PC-9 (cell line): ENCODE data around the gene HDAC1. TPM values are rescaled to one million over a fixed set of nuclear protein-coding genes. Genes with fewer than 3 reads are reported as not detected.

Experiments used
- BruUV-seq: library from RNA; stranded (reverse); fragments of 400-500 nt; replicated peaks from 2 replicates; lab custom pipeline; 2021; lab: Mats Ljungman, UMichigan
- CTCF ChIA-PET: fragments of 300-600 bp; sonication (Branson Sonifier 250); formaldehyde crosslinking; loops from one replicate; lab custom pipeline; 2022; ENCODE audit warnings: antibody characterized with exemption; lab: Charles Lee
- POLR2A ChIA-PET: fragments of 300-600 bp; sonication (Branson Sonifier 250); formaldehyde crosslinking; loops from one replicate; lab custom pipeline; 2022; ENCODE audit warnings: antibody characterized with exemption; ENCODE audit not compliant: unreplicated experiment; lab: Charles Lee
- DNase-seq, 2 experiments: peaks; one replicate each; pipeline versions ENCODE4 v3.0.0 to v3.0.0-alpha.2; 2015 to 2022; ENCODE audit warnings: mixed read lengths in 1 of 2
- H2AFZ ChIP-seq: fragments of 200-600 bp; sonication (generic); 2 replicates; pipeline ENCODE4 v1.8.1; 2017; ENCODE audit warnings: antibody characterized with exemption
- H3F3A ChIP-seq: fragments of 200-600 bp; sonication (generic); 2 replicates; pipeline ENCODE4 v1.8.1; 2017; ENCODE audit warnings: antibody characterized with exemption, mild to moderate bottlenecking, low read depth; ENCODE audit not compliant: insufficient read depth
- H3K27ac ChIP-seq: fragments of 200-600 bp; sonication (generic); 2 replicates; pipeline ENCODE4 v1.6.1; 2016; ENCODE audit warnings: mixed run types
- H3K27me3 ChIP-seq: fragments of 200-600 bp; sonication (generic); 2 replicates; pipeline ENCODE4 v1.6.1; 2016; ENCODE audit warnings: low read depth, mixed run types; ENCODE audit not compliant: insufficient read depth
- H3K36me3 ChIP-seq: fragments of 200-600 bp; sonication (generic); 2 replicates; pipeline ENCODE4 v1.6.1; 2016; ENCODE audit warnings: low read depth, mixed run types
- H3K4me1 ChIP-seq: fragments of 200-600 bp; sonication (generic); replicated peaks from 2 replicates; pipeline ENCODE4 v1.6.1; 2016; ENCODE audit warnings: mixed run types; ENCODE audit not compliant: insufficient read depth
- H3K4me2 ChIP-seq: fragments of 200-600 bp; sonication (generic); 2 replicates; pipeline ENCODE4 v1.6.1; 2017; ENCODE audit warnings: mixed run types
- H3K4me3 ChIP-seq: fragments of 200-600 bp; sonication (generic); 2 replicates; pipeline ENCODE4 v1.6.1; 2016; ENCODE audit warnings: mixed run types
- H3K79me2 ChIP-seq: fragments of 200-600 bp; sonication (generic); 2 replicates; pipeline ENCODE4 v1.6.1; 2017; ENCODE audit warnings: low read depth, mixed run types
- H3K9me2 ChIP-seq: fragments of 200-600 bp; sonication (generic); 2 replicates; pipeline ENCODE4 v1.8.1; 2017; ENCODE audit warnings: mild to moderate bottlenecking; ENCODE audit not compliant: insufficient read depth
- H3K9me3 ChIP-seq: fragments of 200-600 bp; sonication (generic); 2 replicates; pipeline ENCODE4 v1.8.1; 2016; ENCODE audit warnings: low read depth; ENCODE audit not compliant: insufficient read depth
- H4K20me1 ChIP-seq: fragments of 200-600 bp; sonication (generic); 2 replicates; pipeline ENCODE4 v1.8.1; 2017; ENCODE audit not compliant: insufficient read depth
- CTCF ChIP-seq: fragments of 200-600 bp; sonication (generic); conservative IDR thresholded peaks from 2 replicates; pipeline ENCODE4 v1.6.1; 2017; ENCODE audit warnings: mixed run types, antibody characterized with exemption, mild to moderate bottlenecking, moderate library complexity
- EZH2 ChIP-seq: fragments of 200-600 bp; sonication (generic); IDR thresholded peaks from 2 replicates; pipeline ENCODE4 v1.8.0; 2017; ENCODE audit warnings: antibody characterized with exemption, low read depth
- intact Hi-C: fragments of 100-400 bp; cut with micrococcal nuclease; formaldehyde crosslinking; loops from one replicate; pipeline ENCODE4 v1.10.0; 2022; ENCODE audit not compliant: unreplicated experiment
- total RNA-seq: library from RNA; stranded (reverse); gene quantifications from 2 replicates; pipeline ENCODE4 v1.2.3, GENCODE V29; 2021

The HDAC1 gene
- total RNA-seq, 1 experiment from 2014 or later, result 171 TPM

DNA sequence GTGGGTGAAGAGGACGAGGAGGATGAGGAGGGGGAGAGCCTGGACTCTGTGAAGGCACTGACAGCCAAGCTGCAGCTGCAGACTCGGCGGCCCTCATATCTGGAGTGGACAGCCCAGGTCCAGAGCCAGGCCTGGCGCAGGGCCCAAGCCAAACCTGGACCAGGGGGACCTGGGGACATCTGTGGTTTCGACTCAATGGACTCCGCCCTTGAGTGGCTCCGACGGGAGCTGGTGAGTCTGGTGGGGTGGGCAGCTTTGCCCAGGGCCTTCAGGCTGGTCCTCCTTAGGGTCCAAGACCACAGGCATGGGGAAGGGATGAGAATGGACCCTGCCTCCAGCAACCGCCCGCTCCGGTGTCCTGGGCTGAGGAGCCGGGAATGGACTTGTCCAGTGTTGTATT, 44.4 kb upstream of the HDAC1 start:
- intact Hi-C loops, result no loop called here
- ChIA-PET CTCF (no interaction called here), POLR2A (interaction anchor here (0.6 kb wide), 1 partner anchor 84 kb away, joined by 6 read pairs; no protein-coding TSS in a partner anchor)
- H3K9me2 ChIP-seq, result no peaks in the 10 kb centered on the region
- no peaks in the 10 kb centered on the region for H3K79me2 ChIP-seq
- H3K4me2 ChIP-seq, result no peak overlapping the region
- H4K20me1 ChIP-seq, result no peaks in the 10 kb centered on the region
- H3K36me3 ChIP-seq, result no peaks in the 10 kb centered on the region
- H3K27ac ChIP-seq, result no peak overlapping the region
- no peaks in the 10 kb centered on the region for H3K9me3 ChIP-seq
- H3K27me3 ChIP-seq, result no peaks in the 10 kb centered on the region
- no peak overlapping the region for H2AFZ ChIP-seq
- H3K4me1 ChIP-seq, result no peaks in the 10 kb centered on the region
- no peak for DNase-seq
- no peak for TF ChIP-seq EZH2
- TF ChIP-seq CTCF, result no peak
- BruUV-seq, result no TSS peak
- no peak overlapping the region for H3K4me3 ChIP-seq
- H3F3A ChIP-seq, result peaks cover 4% of the 10 kb centered on the region; the same call in 1 of the 2 replicates

DNA sequence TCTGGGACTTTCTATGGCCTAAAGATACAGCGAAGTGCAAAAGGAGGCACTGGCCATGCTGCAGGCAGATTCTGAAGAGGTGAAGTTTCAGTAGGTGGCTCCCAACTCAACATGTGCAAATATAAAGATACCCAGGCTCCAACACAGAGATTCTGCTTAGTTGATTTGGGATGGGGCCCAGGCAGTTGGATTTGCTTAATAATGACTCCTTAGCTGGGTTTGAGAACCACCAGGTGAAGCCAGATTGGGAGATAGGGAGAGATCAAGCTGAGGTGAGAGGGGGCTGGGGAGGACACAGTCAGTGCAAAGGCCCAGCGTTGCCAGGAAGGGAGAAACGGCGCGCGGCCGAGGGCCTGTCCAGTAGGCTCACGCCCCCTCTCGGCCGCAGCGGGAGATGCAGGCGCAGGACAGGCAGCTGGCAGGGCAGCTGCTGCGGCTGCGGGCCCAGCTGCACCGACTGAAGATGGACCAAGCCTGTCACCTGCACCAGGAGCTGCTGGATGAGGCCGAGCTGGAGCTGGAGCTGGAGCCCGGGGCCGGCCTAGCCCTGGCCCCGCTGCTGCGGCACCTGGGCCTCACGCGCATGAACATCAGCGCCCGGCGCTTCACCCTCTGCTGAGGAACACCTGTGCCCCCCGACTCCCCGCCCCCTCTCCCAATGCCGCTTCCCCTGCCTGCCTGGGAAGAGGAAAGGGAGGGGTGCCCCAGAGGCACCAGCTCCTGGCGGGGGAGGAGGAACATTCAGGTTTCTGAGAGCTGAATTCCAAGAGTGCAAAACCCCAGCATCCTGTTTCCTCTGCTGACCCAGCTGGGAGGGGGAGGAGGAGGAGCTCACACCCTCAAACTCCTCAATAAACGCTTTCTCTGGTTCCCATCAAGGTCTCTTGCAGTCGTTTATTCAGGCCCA, 43.6 kb upstream of the HDAC1 start:
- no peaks in the 10 kb centered on the region for H4K20me1 ChIP-seq
- intact Hi-C loops, result no loop called here
- no peaks in the 10 kb centered on the region for H3K79me2 ChIP-seq
- no peak overlapping the region for H2AFZ ChIP-seq
- POLR2A ChIA-PET, result interaction anchor here (0.6 to 0.7 kb wide), 2 partner anchors 77 to 83 kb away, joined by 3 to 6 read pairs; no protein-coding TSS in a partner anchor
- H3K9me2 ChIP-seq, result no peaks in the 10 kb centered on the region
- BruUV-seq, result no TSS peak
- peak; percentile 81 for TF ChIP-seq CTCF
- no peak for TF ChIP-seq EZH2
- H3K4me2 ChIP-seq, result no peak overlapping the region
- DNase-seq, result peak in 1 of 2 experiments; percentile 55
- no peaks in the 10 kb centered on the region for H3K27me3 ChIP-seq
- 0 out of 2 replicates have a peak, but pooled peaks cover 4% of the 10 kb centered on the region for H3F3A ChIP-seq
- H3K27ac ChIP-seq, result no peak overlapping the region
- no peaks in the 10 kb centered on the region for H3K36me3 ChIP-seq
- no peak overlapping the region for H3K4me3 ChIP-seq
- H3K4me1 ChIP-seq, result no peaks in the 10 kb centered on the region
- CTCF ChIA-PET, result interaction anchor here (0.6 kb wide), 3 partner anchors 10 to 405 kb away, joined by 3 to 13 read pairs (median 6); no protein-coding TSS in a partner anchor
- H3K9me3 ChIP-seq, result no peaks in the 10 kb centered on the region

DNA sequence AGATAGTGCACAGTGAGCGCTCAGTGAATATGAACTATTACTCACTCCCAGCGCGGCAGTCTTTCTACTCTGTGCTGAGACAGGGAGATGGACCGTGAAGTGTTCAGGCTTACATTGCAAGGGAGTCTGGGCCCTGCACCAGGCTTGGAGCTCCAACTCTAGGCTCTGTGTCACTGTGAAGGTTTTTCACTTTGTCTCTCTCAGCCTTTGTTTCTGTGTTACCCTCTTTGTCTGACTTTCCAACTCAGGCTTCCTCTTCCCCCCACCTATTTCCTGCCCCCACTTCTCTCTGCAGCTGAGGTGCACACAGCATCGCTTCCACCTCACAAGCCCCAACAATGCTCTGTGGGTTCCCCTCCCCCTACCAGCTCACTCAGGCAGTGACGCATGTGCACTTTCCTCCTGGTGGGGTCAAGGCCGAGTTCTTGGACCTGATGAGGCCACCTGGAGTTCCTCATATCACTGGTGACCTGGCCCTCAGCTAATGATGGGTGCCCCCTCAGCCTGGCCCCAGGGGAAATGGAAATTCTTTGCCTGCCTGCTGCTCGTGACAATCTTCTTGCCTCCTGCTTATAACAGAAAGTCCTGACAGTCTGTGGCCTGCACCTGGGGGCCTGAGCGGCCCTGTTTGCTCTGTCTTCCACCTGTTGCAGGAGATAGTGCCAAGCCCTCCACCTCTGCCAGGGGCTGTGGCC, 41.9 kb upstream of the HDAC1 start:
- Histone ChIP-seq H3K36me3 (no peaks in the 10 kb centered on the region), H3K79me2 (no peaks in the 10 kb centered on the region), H3K27me3 (no peaks in the 10 kb centered on the region), H3K4me3 (no peak overlapping the region), H2AFZ (no peak overlapping the region), H3K4me2 (no peak overlapping the region), H3K27ac (no peak overlapping the region), H3K4me1 (no peaks in the 10 kb centered on the region), H3K9me3 (no peaks in the 10 kb centered on the region), H3K9me2 (no peaks in the 10 kb centered on the region), H3F3A (no peaks in the 10 kb centered on the region), H4K20me1 (no peaks in the 10 kb centered on the region)
- ChIA-PET POLR2A (interaction anchor here (0.5 kb wide), 1 partner anchor 512 kb away, joined by 3 read pairs; no protein-coding TSS in a partner anchor), CTCF (interaction anchor here (0.5 kb wide), 1 partner anchor 9 kb away, joined by 9 read pairs; no protein-coding TSS in a partner anchor)
- no peak for TF ChIP-seq EZH2
- TF ChIP-seq CTCF, result no peak
- BruUV-seq, result no TSS peak
- intact Hi-C loops, result no loop called here
- DNase-seq, result no peak
